GM11168 (cell line): ENCODE data around the gene ADCK1.
"Not testable (repeated sequence)": the region's sequence is repeated elsewhere in the genome, so short reads cannot be mapped to it uniquely, and the experiment has no call there.

Experiments used
- in situ Hi-C: fragments of 300-500 bp; cut with MboI; formaldehyde crosslinking; loops from one replicate; pipeline ENCODE4 v1.12.0; 2022; ENCODE audit warnings: low sequenced_read_pairs; ENCODE audit not compliant: unreplicated experiment

Gene ADCK1

DNA sequence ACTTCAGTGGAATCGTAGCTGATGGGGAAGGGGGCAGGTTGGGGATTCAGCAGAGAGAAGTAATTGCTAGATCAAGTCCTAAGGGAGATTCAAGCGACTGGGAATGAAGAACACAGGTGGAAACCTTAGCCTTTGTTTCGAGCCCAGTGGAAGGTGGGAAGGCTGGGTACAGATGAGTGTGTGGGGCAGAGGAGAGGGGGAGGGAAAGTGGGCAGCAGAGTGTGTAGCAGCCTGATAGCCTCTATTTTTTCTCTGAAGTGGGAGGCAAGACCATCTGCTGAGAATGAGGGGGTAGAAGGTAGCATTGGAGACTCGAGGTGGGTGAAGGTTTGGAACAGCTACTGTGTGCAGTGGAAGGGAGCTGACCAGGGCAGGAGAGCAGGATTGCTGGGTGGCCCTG is 91.0 kb downstream of the ADCK1 start:
- in situ Hi-C loops, result no loop called here

DNA sequence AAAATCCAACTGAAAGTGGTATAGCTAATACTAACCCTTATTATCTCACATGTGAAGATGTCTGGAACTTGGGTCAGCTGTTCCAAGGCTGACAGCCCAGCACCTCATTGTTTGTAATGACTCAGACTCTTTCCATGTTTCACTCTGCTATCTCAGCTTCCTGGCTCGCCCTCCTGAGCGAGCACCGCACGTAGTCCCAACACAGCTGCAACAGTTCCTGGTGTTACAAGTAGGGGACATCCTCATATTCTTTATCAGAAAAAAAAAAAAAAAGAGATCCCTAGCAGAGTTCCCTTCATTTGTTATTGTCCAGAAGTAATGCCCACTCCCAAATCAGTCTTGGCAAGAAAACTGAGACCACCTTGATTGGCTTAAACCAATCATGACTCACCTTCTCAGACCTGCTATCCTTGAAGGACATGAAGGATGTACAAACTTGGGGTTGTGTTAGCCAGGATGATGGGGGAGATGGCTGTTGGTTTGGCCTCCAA is 92.5 kb downstream of the ADCK1 start:
- in situ Hi-C loops, result no loop called here

DNA sequence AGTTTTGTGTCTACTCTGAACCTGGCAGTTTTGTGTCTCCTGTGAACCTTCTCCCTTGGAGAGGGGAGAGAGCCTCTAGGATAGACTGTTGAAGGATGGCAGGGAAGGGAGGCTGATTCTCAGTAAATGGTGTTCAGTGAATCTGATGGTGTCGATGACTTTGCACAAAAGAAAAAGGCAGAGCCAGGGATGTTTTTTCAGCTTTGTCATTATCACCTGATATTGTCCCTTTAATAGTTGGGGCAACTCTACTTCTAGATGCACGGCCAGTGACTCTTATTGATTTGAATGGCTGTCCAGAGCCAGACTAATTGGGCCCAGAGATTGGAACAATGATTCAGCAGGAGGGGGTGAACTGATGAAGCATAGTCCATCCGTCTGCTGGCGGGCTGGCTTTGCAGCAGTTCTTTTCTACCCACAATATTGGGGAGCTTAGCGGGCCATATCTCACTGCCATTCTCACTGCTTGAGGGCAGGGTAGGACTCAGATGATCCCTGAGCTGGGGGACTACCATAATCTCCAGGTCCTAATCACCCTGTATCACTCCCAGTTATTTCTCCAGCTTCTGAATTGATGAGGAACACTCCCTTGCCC is 93.1 kb downstream of the ADCK1 start:
- in situ Hi-C loops, result no loop called here

DNA sequence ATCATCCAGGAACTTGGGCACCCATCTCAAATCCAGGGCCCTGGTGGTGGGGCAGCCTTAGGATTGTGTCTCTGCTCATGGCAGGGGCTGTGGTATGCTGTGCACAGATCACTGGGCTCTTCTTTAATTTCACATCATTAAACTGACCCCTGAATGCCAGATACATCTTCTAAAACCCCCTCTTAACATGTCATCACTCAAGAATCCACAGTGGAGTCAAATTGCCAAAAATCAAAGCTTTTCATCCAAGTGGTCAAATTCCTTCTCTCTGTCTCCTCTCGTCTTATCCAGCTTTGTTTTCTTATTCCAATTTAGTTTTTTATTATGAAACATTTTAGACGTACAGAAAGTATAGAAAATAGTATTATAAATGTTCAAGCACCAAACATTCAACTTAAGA is 97.5 kb downstream of the ADCK1 start:
- in situ Hi-C loops, result no loop called here

DNA sequence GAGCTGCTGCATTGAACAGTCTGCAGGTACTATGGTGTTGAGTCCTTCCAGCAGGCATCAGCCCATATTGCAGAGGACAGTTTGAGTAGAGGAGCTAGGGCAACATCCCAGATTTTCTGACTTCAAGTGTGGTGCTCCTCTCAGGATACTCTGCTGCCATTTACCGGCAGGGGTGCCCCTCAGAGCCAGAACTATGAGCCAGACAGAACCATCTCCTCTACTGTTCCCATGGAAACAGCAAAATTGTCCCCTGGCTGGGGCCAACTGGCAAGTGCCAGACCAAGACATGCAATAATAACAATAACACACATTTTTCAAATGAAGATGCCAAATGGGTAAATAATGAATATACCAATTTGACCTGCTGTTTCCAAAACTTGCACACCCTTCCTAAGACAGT is 102.9 kb downstream of the ADCK1 start:
- in situ Hi-C loops, result no loop called here

DNA sequence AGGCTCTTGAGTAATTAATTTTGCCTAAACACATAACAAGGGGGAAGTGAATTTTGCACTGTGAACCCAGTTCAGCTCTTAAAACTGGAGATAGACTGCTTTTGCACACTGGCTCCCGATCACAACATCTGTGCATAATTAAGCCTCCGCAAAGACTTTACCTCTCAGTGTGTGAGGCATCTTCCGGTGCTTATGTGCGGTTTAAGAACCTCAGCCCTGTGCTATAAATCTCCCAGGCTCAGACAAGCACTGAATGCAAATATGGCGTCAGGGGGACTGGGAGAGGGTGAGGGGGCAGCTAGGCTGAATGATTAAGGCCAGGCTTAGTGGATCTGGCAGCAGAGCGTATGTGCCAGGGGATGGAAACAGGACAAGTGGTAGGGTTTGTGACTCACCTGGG is 103.3 kb downstream of the ADCK1 start:
- in situ Hi-C loops, result no loop called here

DNA sequence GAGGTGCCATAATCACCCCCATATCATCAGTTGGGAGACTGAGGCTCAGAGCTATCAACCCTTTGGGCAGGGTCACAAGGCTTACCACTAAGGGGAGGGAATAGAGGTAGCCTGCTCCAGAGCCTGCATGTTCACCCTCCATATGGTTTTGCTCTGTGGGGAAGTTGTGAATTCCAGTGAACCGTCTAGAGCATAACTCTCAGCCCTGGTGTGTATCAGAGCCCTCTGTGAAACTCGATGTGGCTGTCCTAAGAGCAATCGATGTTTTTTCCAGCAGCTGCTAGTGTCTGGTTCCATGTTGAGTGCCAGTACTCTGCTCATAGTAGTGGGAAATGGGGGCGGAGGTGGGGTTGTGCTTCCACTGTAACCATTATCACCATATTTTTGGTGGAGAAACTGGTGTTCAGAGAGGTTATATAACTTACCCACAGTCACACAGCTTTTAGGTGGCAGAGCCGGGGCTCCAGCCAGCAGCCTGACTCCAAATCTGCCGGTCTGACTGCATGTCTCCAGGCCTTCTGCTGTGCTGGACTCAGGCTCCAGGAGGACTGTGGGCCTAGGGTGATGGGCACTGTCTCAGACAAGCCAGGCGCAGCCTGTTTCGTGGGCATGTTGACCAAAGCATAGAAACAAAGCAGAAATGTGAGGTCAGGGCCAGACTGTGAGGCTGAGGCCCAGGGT is 104.2 kb downstream of the ADCK1 start:
- in situ Hi-C loops, result no loop called here

DNA sequence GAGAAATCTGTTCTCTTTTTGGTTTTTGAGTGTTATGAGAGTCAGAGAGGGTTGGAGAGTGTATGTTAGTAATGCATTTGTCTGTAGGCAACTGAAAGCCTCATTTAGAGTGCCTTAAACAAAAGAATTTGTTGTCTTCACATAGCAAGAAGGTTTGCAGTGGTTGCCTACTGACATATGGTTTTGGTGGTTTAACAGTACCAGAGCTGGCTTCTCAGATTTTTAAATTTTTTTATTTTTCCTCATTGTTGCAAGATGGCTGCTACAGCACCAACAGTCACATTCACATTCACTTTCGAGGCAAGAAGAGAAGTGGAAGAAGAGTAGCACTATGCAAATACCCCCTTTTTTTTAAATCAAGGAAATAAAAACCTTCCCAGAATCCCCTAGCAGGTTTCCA is 106.5 kb downstream of the ADCK1 start:
- in situ Hi-C loops, result no loop called here

DNA sequence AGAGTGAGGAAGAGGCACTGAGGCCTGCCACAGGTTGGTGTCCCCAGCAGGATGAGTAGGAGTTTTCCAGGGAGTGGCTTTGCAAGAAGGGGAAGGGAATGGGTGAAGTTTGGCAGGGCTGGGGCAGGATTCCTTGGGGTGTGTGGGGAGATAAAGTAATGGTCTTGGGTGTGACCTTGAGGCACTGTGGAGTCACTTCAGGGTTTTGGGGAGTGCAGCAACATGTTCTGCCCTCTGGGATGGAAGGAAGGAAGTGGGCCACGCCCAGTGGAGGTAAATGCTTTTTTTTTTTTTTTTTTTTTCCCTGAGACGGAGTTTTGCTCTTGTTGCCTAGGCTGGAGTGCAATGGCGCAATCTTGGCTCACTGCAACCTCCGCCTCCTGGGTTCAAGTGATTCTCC is 108.9 kb downstream of the ADCK1 start:
- in situ Hi-C loops, result no loop called here

DNA sequence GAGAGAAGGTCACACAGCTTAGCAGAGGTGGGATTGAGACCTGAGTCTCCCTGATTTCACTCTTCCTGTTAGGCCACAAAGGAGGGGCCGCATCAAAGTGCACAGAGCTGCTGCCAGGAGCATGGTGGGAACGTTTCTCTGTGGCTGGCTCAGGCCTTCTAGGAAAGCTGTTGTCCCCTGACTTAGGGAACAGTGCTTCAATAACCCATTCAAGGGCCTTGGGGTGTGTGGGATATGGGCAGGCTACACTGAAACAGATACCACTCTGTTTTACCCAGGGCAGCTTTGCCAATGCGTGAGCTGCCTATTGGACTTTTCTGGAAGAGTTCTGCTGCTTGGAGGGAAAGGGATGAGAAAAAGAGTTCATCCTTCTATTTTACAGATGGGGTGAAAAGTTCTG is 110.0 kb downstream of the ADCK1 start:
- in situ Hi-C loops, result no loop called here

DNA sequence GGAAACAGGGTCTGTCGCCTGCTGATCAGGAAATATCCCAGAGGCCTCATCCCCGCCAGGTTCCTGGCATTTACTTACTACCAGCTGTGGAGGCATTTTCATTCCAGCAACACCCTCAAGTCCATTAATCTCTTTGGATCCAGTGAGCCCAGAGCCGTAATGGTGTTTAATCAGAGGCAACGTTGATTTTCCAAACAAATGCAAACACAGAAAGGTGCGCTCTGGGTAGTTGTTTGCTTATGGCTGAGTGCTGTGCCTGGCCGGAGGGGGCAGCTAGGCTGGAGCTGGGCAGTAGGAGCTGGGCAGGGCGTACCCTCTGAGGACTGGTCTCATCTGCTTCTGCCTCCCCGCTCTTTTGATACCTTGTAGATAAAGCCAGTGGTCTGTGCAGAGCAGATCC is 110.6 kb downstream of the ADCK1 start:
- in situ Hi-C loops, result no loop called here

DNA sequence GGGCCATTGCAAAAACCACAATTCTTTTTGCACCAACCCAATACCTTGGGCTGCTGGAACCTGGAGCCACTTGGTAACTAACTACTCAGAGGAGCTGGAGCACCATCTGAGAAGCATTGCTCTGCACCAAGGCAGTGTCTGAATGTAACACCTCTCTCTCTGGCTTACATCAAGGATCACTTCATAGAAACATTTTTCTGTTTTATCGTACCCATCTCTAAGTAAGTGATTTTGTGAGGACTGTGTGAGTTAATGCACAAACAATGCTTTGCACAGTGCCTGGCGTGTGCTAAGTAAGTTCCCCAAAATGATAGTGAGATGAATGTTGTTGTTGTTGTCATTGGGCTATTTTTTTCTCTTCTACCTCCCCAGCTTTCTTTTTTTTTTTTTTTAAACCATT is 111.4 kb downstream of the ADCK1 start:
- in situ Hi-C loops, result no loop called here

DNA sequence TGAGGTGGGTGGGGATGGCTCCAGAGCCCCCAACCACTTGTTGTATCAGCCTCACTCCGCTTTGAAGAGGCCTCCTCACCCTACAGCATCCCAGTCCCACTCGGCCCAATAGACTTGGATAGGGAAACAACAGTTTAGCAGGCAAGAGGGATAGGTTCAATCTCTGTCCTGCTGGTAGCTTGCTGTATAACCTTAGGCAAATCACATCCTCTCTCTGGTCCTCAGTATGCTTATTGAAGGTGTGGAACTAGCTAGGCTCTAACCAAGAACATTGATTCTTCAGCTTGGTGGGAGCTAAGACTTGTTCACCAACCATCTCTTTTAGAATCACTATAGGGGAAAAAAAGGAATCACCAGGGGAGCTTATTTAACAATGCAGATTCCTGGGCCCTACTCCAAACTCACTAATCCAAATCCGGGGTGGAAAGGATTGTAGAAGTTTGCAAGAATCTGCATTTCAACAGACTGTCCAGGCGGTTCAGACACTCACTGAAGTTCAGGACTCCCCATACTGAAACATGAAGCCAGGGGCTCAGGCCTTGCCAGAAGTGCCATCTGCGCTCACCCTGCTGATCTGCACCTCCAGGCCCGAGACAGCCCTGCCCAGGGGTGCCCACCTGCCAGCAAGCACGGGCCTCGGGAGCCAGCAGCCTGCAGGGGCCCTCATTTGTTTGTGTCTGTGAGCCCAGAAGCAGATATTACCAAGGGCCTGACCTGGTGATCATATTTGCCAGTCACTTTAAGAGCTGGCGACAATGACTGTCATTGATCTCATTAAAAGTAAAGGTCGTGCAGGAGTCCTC is 113.0 kb downstream of the ADCK1 start:
- in situ Hi-C loops, result no loop called here

DNA sequence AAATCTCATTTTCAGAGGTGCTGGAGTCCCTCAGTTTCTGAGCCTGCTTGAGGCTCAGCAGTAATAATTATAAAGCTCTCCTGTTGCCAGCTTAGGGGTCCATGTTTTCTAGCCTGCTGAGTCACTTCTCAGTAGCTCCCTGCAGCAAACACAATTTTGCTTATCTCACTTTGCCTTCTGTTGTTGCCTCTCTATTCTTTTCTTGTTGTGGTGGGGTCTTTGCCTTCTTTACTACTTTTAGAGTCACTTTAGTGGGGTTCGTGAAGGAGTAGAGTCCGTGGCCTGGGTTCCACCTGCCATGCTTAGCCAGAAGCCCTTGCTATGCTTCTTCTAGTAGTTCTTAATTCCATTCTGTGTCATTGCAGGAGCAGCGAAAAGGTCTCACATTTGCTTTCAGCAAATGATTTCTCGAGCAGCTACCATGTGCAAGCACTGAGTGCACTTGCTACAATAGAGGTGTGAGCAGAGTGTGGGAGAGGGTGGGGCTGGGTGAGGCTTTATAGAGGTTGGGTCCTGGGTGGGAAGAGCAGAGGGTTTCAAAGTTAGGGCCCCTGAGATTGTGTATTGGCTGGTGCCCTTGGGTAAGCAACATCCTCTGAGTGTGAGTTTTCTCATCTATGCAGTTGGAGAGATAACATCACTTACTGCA is 114.3 kb downstream of the ADCK1 start:
- in situ Hi-C loops, result no loop called here

DNA sequence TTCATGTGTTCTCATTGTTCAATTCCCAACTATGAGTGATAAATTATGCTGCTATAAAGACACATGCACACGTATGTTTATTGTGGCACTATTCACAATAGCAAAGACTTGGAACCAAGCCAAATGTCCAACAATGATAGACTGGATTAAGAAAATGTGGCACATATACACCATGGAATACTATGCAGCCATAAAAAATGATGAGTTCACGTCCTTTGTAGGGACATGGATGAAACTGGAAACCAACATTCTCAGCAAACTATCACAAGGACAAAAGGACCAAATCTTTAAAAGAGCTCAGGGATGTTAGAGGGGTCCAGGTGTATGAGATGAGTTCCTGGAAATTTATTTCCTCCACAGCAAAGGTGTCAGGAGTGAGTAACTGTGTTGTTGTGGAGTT is 115.5 kb downstream of the ADCK1 start:
- in situ Hi-C loops, result not testable (repeated sequence)

DNA sequence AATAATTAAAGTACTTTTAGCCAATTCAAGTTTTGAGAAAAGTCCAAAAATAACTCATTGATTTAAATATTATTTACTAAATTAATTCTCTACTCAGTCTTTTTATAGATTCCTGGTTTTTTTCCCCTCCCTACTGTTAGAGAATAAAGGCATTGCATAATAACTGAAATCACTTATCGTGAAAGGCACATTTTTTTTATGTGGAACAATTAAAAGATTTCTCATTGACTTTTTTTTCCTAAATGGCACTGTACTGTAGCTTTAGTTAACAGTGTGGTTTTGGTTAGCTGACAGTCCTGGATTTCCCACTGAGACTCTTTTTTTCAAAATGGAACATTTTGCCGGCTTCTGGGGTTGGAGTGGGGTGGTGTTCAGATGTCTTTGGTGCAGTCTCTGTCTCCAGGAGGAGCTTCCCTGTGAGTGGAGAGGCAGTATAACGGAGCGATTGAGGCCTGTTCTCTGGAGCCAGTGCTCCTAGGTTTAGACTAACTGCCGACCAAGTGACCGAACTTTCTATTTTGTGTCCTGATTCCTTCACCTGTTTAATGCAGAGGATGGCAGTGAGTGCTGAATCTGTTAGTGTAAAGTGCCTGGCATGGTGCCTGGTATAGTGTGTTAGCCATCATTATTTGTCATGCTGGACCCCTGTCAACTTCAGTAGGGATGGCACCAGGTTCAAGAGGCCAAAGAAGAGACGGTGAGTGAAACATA is 117.7 kb downstream of the ADCK1 start:
- in situ Hi-C loops, result no loop called here

DNA sequence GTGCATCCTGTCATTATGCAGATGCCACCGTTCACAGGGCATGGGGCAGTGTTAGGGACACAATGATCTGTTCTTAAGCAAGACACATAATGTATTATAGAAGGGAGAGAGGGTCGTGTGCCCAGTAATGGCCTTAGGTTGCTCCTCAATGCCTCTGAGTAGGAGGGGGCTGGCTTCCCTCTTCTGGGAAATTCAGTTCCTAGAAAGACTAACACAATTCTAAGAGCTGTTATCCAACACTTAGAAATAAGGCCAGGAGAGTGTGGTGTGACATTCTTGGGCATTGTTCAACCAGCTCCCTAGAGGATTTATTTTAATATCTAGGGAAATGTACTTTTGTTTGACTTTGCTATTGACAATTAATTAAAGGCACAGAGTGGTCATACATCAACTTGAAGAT is 118.5 kb downstream of the ADCK1 start:
- in situ Hi-C loops, result no loop called here

DNA sequence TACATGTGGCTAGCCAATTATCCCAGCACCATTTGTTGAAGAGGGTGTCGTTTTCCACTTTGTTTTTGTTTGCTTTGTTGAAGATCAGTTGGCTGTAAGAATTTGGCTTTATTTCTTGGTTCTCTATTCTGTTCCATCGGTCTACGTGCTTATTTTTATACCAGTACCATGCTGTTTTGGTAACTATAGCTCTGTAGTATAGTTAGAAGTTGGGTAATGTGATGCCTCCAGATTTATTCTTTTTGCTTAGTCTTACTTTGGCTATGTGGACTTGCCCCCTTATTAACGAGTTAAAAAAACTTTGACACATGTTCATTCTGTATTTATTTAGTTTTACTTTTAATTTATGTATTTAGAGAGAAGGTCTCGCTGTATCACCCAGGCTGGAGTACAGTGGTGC is 120.4 kb downstream of the ADCK1 start:
- in situ Hi-C loops, result no loop called here

DNA sequence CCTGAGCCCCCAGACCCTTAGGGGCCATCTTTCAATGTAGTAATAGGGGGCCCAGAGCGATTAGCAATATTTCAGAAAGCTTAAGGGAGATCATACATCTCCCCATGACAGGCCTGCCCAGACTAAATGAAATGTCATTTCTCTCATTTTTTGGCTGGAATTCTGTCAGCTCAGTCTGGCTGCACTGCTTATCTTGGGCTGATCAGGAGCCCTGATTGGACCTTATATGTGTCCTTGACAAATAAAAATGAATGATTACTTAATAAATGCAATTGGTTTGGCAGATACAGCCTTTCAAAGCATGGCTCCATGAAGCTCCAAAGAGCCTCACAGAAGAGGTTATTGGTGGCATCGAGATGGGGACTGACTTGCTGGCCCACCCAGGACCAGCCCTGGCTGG is 121.9 kb downstream of the ADCK1 start:
- in situ Hi-C loops, result no loop called here

DNA sequence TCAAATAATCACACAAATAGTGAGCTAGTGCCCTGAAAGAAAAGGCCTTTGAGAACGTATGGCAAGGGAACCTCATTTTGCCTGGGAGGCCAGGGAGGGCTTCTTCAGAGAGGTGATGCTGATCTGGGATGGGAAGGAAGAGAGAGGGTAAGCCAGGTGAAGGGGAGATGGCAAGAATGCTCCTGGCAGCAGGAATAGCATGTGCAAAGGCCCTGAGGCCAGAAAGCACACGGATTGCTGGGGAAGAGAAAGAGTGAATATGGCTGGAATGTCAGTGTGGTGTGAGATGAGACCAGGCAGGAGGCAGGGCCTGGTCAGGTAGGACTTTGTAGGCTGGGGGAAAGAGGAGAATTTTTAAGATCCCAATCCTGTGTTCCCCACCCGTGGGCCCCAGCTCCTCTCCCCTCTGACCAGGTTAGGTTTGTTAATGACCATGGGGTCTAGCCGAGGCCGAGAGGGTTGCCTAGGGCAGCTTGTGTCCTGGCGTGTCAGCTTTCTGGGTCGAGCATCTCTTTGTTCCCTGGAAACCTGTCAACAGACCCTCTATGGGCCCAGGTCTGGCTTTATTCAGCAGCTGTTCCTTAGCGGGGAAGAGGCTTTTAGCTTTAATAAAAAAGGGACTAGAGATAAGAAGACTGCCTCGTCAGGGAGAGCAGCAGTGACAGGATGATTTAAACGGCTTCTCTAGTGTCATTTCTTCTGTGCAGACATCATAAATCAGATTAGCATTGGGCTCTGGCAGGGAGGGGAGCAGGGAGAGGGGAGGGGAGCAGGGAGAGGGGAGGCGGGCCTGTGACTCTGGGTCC is 123.4 kb downstream of the ADCK1 start:
- in situ Hi-C loops, result no loop called here
